Progenitor cell of endocrine pancreas (in vitro differentiated cells): ENCODE measurements around the gene DRC1. TPM values are rescaled to one million over a fixed set of nuclear protein-coding genes. Genes with fewer than 3 reads are reported as not detected.

Source experiments
- DNase-seq: peaks from one replicate; pipeline ENCODE4 v3.0.0; 2021; ENCODE audit warnings: low spot score; ENCODE audit not compliant: unreplicated experiment
- H3K27ac Mint-ChIP-seq: 2 replicates; pipeline ENCODE4 v1.8.0; 2021; ENCODE audit warnings: mild to moderate bottlenecking, moderate library complexity, mixed read lengths
- H3K27me3 Mint-ChIP-seq: 2 replicates; pipeline ENCODE4 v1.8.0; 2021; ENCODE audit warnings: mixed read lengths
- H3K36me3 Mint-ChIP-seq: 2 replicates; pipeline ENCODE4 v1.8.0; 2022; ENCODE audit warnings: mixed read lengths; ENCODE audit not compliant: insufficient read depth
- H3K4me1 Mint-ChIP-seq: 2 replicates; pipeline ENCODE4 v1.8.0; 2021; ENCODE audit warnings: low read depth, mixed read lengths
- H3K4me3 Mint-ChIP-seq: 2 replicates; pipeline ENCODE4 v1.8.0; 2021; ENCODE audit warnings: low read depth, mild to moderate bottlenecking, moderate library complexity, mixed read lengths
- H3K9me3 Mint-ChIP-seq: 2 replicates; pipeline ENCODE4 v1.8.0; 2021; ENCODE audit warnings: low read depth, mixed read lengths
- CTCF ChIP-seq: fragments of 200-600 bp; sonication (generic); IDR thresholded peaks from one replicate; pipeline ENCODE4 v1.5.0; 2021; ENCODE audit warnings: antibody characterized with exemption, mild to moderate bottlenecking; ENCODE audit not compliant: unreplicated experiment
- total RNA-seq: library from RNA; stranded (reverse); gene quantifications from 2 replicates; pipeline ENCODE4 v1.2.1, GENCODE V29; 2021

The DRC1 gene
- total RNA-seq, 1 donor from 2014 or later, result 0.57 TPM

GRCh38 chr2:26457695-26458364 is 56.1 kb downstream of the DRC1 start:
- TF ChIP-seq CTCF, result no peak
- Mint-ChIP-seq H3K27ac (no peak overlapping the region), H3K4me1 (peaks cover 14% of the 10 kb centered on the region), H3K36me3 (no peaks in the 10 kb centered on the region), H3K9me3 (no peaks in the 10 kb centered on the region), H3K27me3 (peaks cover 15% of the 10 kb centered on the region), H3K4me3 (no peak overlapping the region)
- no peak for DNase-seq

- H3K4me1 Mint-ChIP-seq, result peaks cover 14% of the 10 kb centered on the region
- no peak for DNase-seq
- no peaks in the 10 kb centered on the region for H3K9me3 Mint-ChIP-seq
- H3K27me3 Mint-ChIP-seq, result peaks cover 15% of the 10 kb centered on the region
- H3K27ac Mint-ChIP-seq, result no peak overlapping the region
- H3K4me3 Mint-ChIP-seq, result no peak overlapping the region
- TF ChIP-seq CTCF, result no peak
- no peaks in the 10 kb centered on the region for H3K36me3 Mint-ChIP-seq
Measured at GRCh38 chr2:26458365-26459042, 56.8 kb downstream of the DRC1 start.

- H3K36me3 Mint-ChIP-seq, result no peaks in the 10 kb centered on the region
- peaks cover 14% of the 10 kb centered on the region for H3K4me1 Mint-ChIP-seq
- no peaks in the 10 kb centered on the region for H3K9me3 Mint-ChIP-seq
- H3K4me3 Mint-ChIP-seq, result no peak overlapping the region
- H3K27me3 Mint-ChIP-seq, result peaks cover 8% of the 10 kb centered on the region
- no peak overlapping the region for H3K27ac Mint-ChIP-seq
- no peak for DNase-seq
- no peak for TF ChIP-seq CTCF
Measured at GRCh38 chr2:26459991-26460612, 58.4 kb downstream of the DRC1 start.

GRCh38 chr2:26460613-26461031 is 58.9 kb downstream of the DRC1 start:
- no peak for DNase-seq
- Mint-ChIP-seq H3K4me3 (no peak overlapping the region), H3K9me3 (no peaks in the 10 kb centered on the region), H3K27ac (no peak overlapping the region), H3K36me3 (no peaks in the 10 kb centered on the region), H3K4me1 (peaks cover 14% of the 10 kb centered on the region), H3K27me3 (peaks cover 8% of the 10 kb centered on the region)
- no peak for TF ChIP-seq CTCF

GRCh38 chr2:26461601-26462023 is 59.9 kb downstream of the DRC1 start:
- DNase-seq, result no peak
- no peak overlapping the region for H3K4me3 Mint-ChIP-seq
- TF ChIP-seq CTCF, result no peak
- peaks cover 8% of the 10 kb centered on the region for H3K27me3 Mint-ChIP-seq
- no peak overlapping the region for H3K27ac Mint-ChIP-seq
- H3K36me3 Mint-ChIP-seq, result no peaks in the 10 kb centered on the region
- H3K9me3 Mint-ChIP-seq, result no peaks in the 10 kb centered on the region
- peaks cover 8% of the 10 kb centered on the region for H3K4me1 Mint-ChIP-seq
